OCI-LY7 (cell line): Measurements from ENCODE around the gene PHACTR1. TPM values are rescaled to one million over a fixed set of nuclear protein-coding genes. Genes with fewer than 3 reads are reported as not detected.

ENCODE experiments used
- BruUV-seq: library from RNA; stranded (reverse); fragments of 400-500 nt; replicated peaks from 2 replicates; lab custom pipeline; 2021; lab: Mats Ljungman, UMichigan
- CTCF ChIA-PET: fragments of 300-600 bp; sonication (Branson Sonifier 250); formaldehyde crosslinking; loops from one replicate; lab custom pipeline; 2022; ENCODE audit warnings: antibody characterized with exemption; ENCODE audit not compliant: unreplicated experiment; lab: Charles Lee
- POLR2A ChIA-PET: fragments of 300-600 bp; sonication (Branson Sonifier 250); formaldehyde crosslinking; loops from one replicate; lab custom pipeline; 2022; ENCODE audit warnings: antibody characterized with exemption; lab: Charles Lee
- DNase-seq: peaks from one replicate; pipeline ENCODE4 v3.0.0-alpha.2; 2015; ENCODE audit warnings: low spot score
- H2AFZ ChIP-seq: fragments of 200-600 bp; sonication (generic), shearing (Covaris generic); 2 replicates; pipeline ENCODE4 v1.6.1; 2014; ENCODE audit warnings: mild to moderate bottlenecking, antibody characterized with exemption, low read length, moderate library complexity
- H3K27ac ChIP-seq: fragments of 200-600 bp; sonication (generic); 2 replicates; pipeline ENCODE4 v1.5.1; 2014; ENCODE audit warnings: mixed run types, low read depth, mild to moderate bottlenecking, moderate library complexity, low read length, inconsistent platforms; ENCODE audit not compliant: poor library complexity, severe bottlenecking
- H3K36me3 ChIP-seq: fragments of 200-600 bp; sonication (generic); 2 replicates; pipeline ENCODE4 v1.6.1; 2014; ENCODE audit warnings: mild to moderate bottlenecking, antibody characterized with exemption, low read length, moderate library complexity, mixed read lengths; ENCODE audit not compliant: insufficient read depth
- H3K4me1 ChIP-seq: fragments of 200-600 bp; sonication (generic); 2 replicates; pipeline ENCODE4 v1.5.1; 2014; ENCODE audit warnings: mild to moderate bottlenecking, low read length; ENCODE audit not compliant: insufficient read depth, poor library complexity, severe bottlenecking
- H3K4me2 ChIP-seq: fragments of 200-600 bp; sonication (generic); 2 replicates; pipeline ENCODE4 v1.6.1; 2014; ENCODE audit warnings: mild to moderate bottlenecking, low read length
- H3K4me3 ChIP-seq: fragments of 200-600 bp; sonication (generic); 2 replicates; pipeline ENCODE4 v1.5.1; 2014; ENCODE audit warnings: mild to moderate bottlenecking, low read depth, low read length; ENCODE audit not compliant: poor library complexity, severe bottlenecking
- H3K79me2 ChIP-seq: fragments of 200-600 bp; sonication (generic); 2 replicates; pipeline ENCODE4 v1.6.1; 2016; ENCODE audit warnings: low read depth, mild to moderate bottlenecking, low read length, moderate library complexity, mixed read lengths; ENCODE audit not compliant: insufficient read depth
- H3K9me2 ChIP-seq: fragments of 200-600 bp; sonication (generic); 2 replicates; pipeline ENCODE4 v1.6.1; 2016; ENCODE audit warnings: mild to moderate bottlenecking, low read length, mixed read lengths; ENCODE audit not compliant: insufficient read depth
- H3K9me3 ChIP-seq: fragments of 200-600 bp; sonication (generic); 2 replicates; pipeline ENCODE4 v1.6.1; 2014; ENCODE audit warnings: mild to moderate bottlenecking, mixed run types, low read length, mixed read lengths
- H4K20me1 ChIP-seq: fragments of 200-600 bp; sonication (generic); 2 replicates; pipeline ENCODE4 v1.6.1; 2014; ENCODE audit warnings: mild to moderate bottlenecking, antibody characterized with exemption, low read length, moderate library complexity, mixed read lengths; ENCODE audit not compliant: insufficient read depth
- CTCF ChIP-seq: fragments of 200-600 bp; sonication (generic); conservative IDR thresholded peaks from 2 replicates; pipeline ENCODE4 v1.5.1; 2014; ENCODE audit warnings: mild to moderate bottlenecking, antibody characterized with exemption, low read length, moderate library complexity, mixed read lengths
- EZH2phosphoT487 ChIP-seq: fragments of 200-600 bp; sonication (generic); IDR thresholded peaks from 2 replicates; pipeline ENCODE4 v1.6.1; 2018; ENCODE audit warnings: low read depth, borderline replicate concordance, mild to moderate bottlenecking, mixed run types, antibody characterized with exemption, low read length, moderate library complexity, mixed read lengths
- intact Hi-C: fragments of 100-400 bp; cut with micrococcal nuclease; formaldehyde crosslinking; loops from one replicate; pipeline ENCODE4 v1.10.0; 2022; ENCODE audit not compliant: unreplicated experiment
- total RNA-seq, 2 experiments: library from RNA; depleted of rRNA in 1 of 2; stranded (reverse); fragments of >200 nt in 1 of 2; shearing (Covaris generic) in 1 of 2; gene quantifications; 2 replicates each; pipeline ENCODE4 v1.2.3, GENCODE V29; 2014 to 2022

PHACTR1 gene
- total RNA-seq, 2 experiments from 2014 or later = 25.1 to 46.6 TPM

- Histone ChIP-seq H3K79me2 (no peaks in the 10 kb centered on the region), H3K9me2 (no peaks in the 10 kb centered on the region), H3K4me2 (no peak overlapping the region), H3K27ac (no peak overlapping the region), H3K9me3 (no peaks in the 10 kb centered on the region), H2AFZ (no peak overlapping the region), H3K4me1 (peaks cover 14% of the 10 kb centered on the region), H3K4me3 (no peak overlapping the region), H3K36me3 (no peaks in the 10 kb centered on the region), H4K20me1 (no peaks in the 10 kb centered on the region)
- ChIA-PET CTCF (interaction anchor here (0.5 kb wide), 1 partner anchor 77 kb away, joined by 4 read pairs; no protein-coding TSS in a partner anchor), POLR2A (interaction anchor here (0.7 kb wide), 1 partner anchor 46 kb away, joined by 3 read pairs; no protein-coding TSS in a partner anchor)
- DNase-seq = no peak
- no peak for TF ChIP-seq CTCF
- TF ChIP-seq EZH2phosphoT487 = no peak
- intact Hi-C loops = no loop called here
- BruUV-seq = no TSS peak
Measured at GRCh38 chr6:13215390-13215789, 498.8 kb downstream of the PHACTR1 start.

GRCh38 chr6:13216236-13217014 is 499.9 kb downstream of the PHACTR1 start:
- TF ChIP-seq CTCF (no peak), EZH2phosphoT487 (no peak)
- intact Hi-C loops = no loop called here
- no TSS peak for BruUV-seq
- DNase-seq = no peak
- Histone ChIP-seq H3K79me2 (no peaks in the 10 kb centered on the region), H4K20me1 (no peaks in the 10 kb centered on the region), H3K9me2 (no peaks in the 10 kb centered on the region), H3K36me3 (no peaks in the 10 kb centered on the region), H3K4me1 (peaks cover 14% of the 10 kb centered on the region), H3K27ac (no peak overlapping the region), H3K4me3 (no peak overlapping the region), H3K9me3 (no peaks in the 10 kb centered on the region), H2AFZ (no peak overlapping the region), H3K4me2 (no peak overlapping the region)
- ChIA-PET POLR2A (interaction anchor here (0.6 kb wide), 1 partner anchor 121 kb away, joined by 3 read pairs; no protein-coding TSS in a partner anchor), CTCF (no interaction called here)
